Lower lobe of right lung (tissue), 2 donors: ENCODE data around the gene CLHC1. TPM values are rescaled to one million over a fixed set of nuclear protein-coding genes. Genes with fewer than 3 reads are reported as not detected.
A peak's percentile ranks its signal among the peaks of the same experiment; 100 is the strongest.

Experiments used
- ATAC-seq, 2 donors: fragments of 200-7000 bp; cut with Tn5 transposase; one replicate each; pipeline ENCODE4 v1.9.1; 2020 to 2022; ENCODE audit warnings: mild to moderate bottlenecking in 2 of 2, moderate library complexity in 2 of 2
- DNase-seq: peaks from one replicate; pipeline ENCODE4 v3.0.0-alpha.2; 2020
- H3K27ac ChIP-seq: fragments of 200-600 bp; one replicate; pipeline ENCODE4 v1.8.0; 2022
- H3K27me3 ChIP-seq: fragments of 200-600 bp; one replicate; pipeline ENCODE4 v1.8.0; 2022; ENCODE audit warnings: low read depth
- H3K36me3 ChIP-seq: fragments of 200-600 bp; one replicate; pipeline ENCODE4 v1.8.0; 2022; ENCODE audit warnings: mild to moderate bottlenecking
- H3K4me1 ChIP-seq: fragments of 200-600 bp; one replicate; pipeline ENCODE4 v1.8.0; 2022
- H3K4me3 ChIP-seq: fragments of 200-600 bp; one replicate; pipeline ENCODE4 v1.8.0; 2022; ENCODE audit warnings: mild to moderate bottlenecking
- H3K9me3 ChIP-seq: fragments of 200-600 bp; one replicate; pipeline ENCODE4 v1.8.0; 2022
- intact Hi-C: fragments of 100-400 bp; cut with DNase I; formaldehyde crosslinking; loops from one replicate; pipeline ENCODE4 v1.11.0; 2022
- total RNA-seq: library from RNA; stranded (reverse); fragmentation: NEBNext Ultra II Directional; extraction: Animal tissue kit (Norgen Biotek cat#: 25700); gene quantifications from one replicate; pipeline ENCODE4 v1.2.1, GENCODE V29; 2021
- TF ChIP-seq, protein P1 (sequence below): fragments of 200-600 bp; IDR thresholded peaks from one replicate; pipeline ENCODE4 v1.8.0; 2022; ENCODE audit warnings: antibody characterized with exemption, mild to moderate bottlenecking
- donor health status: DM: no; HTN: yes; CAD: no; lungs with severe emphysema.

The CLHC1 gene
- total RNA-seq, 1 donor from 2014 or later: 15.2 TPM

DNA sequence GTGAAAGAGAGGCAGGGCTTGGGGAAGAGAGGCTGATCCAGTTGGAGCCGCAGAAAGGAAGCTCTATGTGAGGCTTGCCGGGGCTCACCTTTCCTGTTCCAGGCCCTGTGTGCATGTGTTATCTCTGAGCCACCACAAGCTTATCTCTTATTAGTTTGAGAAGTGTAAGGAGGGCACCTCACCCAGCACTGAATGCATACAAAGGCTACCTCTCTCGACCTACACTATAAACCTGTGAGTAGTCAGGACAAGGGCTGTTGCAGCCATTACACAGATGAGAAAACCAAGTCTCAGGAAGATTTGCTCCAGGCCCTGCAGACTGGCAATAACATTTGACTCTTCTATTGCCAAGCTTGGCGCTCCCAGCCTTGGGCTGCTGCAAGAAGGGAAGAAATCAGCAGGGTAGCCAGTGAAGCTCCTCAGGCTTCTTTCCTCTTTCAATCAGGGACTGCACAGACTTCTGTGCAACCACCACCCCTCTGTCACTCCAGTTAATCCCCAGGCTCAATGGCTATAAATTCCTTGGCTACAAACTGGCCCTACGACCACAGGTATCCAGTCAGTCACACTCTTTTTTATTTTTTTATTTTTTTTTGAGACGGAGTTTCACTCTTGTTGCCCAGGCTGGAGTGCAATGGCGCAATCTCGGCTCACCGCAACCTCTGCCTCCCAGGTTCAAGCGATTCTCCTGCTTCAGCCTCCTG, 73.8 kb downstream of the CLHC1 start:
- Histone ChIP-seq H3K4me1 (peaks cover 100% of the 10 kb centered on the region), H3K36me3 (no peaks in the 10 kb centered on the region), H3K27me3 (no peaks in the 10 kb centered on the region), H3K27ac (peak overlapping the region; percentile 34), H3K9me3 (no peaks in the 10 kb centered on the region), H3K4me3 (no peak overlapping the region)
- intact Hi-C loops: no loop called here
- TF ChIP-seq, protein P1, sequence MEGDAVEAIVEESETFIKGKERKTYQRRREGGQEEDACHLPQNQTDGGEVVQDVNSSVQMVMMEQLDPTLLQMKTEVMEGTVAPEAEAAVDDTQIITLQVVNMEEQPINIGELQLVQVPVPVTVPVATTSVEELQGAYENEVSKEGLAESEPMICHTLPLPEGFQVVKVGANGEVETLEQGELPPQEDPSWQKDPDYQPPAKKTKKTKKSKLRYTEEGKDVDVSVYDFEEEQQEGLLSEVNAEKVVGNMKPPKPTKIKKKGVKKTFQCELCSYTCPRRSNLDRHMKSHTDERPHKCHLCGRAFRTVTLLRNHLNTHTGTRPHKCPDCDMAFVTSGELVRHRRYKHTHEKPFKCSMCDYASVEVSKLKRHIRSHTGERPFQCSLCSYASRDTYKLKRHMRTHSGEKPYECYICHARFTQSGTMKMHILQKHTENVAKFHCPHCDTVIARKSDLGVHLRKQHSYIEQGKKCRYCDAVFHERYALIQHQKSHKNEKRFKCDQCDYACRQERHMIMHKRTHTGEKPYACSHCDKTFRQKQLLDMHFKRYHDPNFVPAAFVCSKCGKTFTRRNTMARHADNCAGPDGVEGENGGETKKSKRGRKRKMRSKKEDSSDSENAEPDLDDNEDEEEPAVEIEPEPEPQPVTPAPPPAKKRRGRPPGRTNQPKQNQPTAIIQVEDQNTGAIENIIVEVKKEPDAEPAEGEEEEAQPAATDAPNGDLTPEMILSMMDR: no peak
- no peak for DNase-seq
- no peak for ATAC-seq

DNA sequence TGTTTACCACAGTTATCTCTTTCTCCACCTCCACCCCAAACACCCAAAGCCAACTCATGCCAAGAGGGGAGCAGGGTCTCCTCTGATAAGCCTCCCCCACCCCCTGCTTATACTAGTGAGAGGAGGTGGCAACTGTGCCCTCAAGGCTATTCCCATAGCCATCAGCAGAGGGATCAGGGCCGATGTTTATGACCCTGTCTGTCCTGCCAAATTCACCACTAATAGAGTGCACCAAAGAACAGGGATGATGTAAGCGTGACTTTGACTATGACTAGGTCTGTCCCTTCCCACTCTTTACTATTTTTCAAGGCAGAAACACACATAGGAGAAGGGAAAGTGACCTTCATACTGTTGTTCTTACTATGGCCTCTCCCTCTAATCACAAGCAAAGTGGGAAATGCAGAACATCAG, 74.6 kb downstream of the CLHC1 start:
- Histone ChIP-seq H3K9me3 (no peaks in the 10 kb centered on the region), H3K27me3 (no peaks in the 10 kb centered on the region), H3K27ac (peak overlapping the region; percentile 34)

DNA sequence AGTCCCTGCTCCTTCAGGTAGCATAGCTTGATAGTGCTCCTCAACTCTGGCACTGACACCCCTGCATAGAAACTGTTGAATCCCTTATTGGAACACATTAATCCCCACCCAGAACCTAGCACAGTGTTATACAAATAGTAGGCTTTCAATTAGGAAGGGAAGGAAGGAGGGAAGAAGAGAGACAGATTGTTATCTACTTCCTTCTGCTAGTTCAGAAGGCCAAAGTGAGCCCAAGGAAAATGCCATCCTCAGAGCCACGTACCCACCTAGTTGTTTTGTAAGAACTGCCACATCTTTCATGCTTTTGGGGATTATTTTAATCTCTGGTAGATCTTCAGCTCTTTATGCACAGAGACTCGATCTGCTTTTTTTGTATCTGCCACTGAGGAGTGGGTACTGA, 75.1 kb downstream of the CLHC1 start:
- intact Hi-C loops: no loop called here
- no peak for ATAC-seq

More for the DNA sequence above, 74.6 kb downstream of the CLHC1 start:
- ATAC-seq (no peak), DNase-seq (no peak)
- intact Hi-C loops: no loop called here
- no peaks in the 10 kb centered on the region for H3K36me3 ChIP-seq
- H3K4me3 ChIP-seq: no peak overlapping the region
- H3K4me1 ChIP-seq: peaks cover 100% of the 10 kb centered on the region
- TF ChIP-seq, protein P1: peak; percentile 12

DNA sequence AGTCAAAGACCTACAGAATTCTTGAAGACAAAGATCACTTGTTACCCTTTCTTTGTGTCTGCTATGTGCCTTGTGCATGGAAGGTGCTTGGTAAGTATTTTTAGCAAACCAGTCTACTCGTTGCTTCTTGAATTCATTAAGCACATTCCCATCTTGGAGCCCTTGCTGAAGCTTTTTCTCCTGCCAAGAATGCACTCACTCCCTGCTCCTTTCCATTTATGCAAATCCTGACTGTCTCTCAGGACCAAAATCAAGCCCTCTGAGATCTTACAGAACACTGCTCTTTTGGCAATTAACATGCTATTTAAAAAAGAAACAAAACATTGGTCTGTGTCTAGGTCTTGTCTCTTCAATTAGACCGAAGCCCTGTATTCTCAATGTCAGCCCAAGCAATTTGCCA, 75.8 kb downstream of the CLHC1 start:
- TF ChIP-seq, protein P1: no peak
- intact Hi-C loops: no loop called here
- H3K36me3 ChIP-seq: no peaks in the 10 kb centered on the region
- no peaks in the 10 kb centered on the region for H3K27me3 ChIP-seq
- DNase-seq (no peak), ATAC-seq (no peak)
- no peak overlapping the region for H3K27ac ChIP-seq
- H3K9me3 ChIP-seq: no peaks in the 10 kb centered on the region
- H3K4me1 ChIP-seq: peaks cover 100% of the 10 kb centered on the region
- no peak overlapping the region for H3K4me3 ChIP-seq

More for the DNA sequence above, 75.1 kb downstream of the CLHC1 start:
- Histone ChIP-seq H3K36me3 (no peaks in the 10 kb centered on the region), H3K4me1 (peaks cover 100% of the 10 kb centered on the region), H3K27me3 (no peaks in the 10 kb centered on the region), H3K4me3 (no peak overlapping the region), H3K9me3 (no peaks in the 10 kb centered on the region), H3K27ac (peak overlapping the region; percentile 34)
- TF ChIP-seq, protein P1: no peak
- no peak for DNase-seq

DNA sequence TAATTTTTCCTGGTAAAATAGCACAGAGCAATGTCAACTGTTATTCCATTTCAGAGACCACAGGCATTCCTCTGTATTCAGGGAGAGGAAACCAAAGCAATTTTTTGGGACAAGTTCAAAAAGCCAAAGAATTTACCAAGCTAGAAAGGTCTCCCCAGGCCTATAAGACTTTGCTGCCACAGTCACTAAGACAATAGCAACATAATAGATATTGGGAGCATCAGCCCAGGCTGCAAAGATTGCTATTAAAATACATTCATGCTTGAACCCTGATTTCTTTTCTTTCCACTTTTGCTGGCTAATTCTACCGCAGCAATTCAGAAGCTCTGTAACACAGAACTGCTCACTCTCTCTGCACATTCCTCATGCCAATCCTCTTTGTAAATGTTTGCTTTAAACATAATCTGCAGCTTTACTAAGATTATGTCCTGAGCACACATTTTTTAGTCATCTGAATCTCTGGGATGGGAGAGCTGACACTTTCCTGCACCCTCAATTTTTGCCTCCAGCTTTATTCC, 76.3 kb downstream of the CLHC1 start:
- Histone ChIP-seq H3K4me1 (peaks cover 99% of the 10 kb centered on the region), H3K36me3 (no peaks in the 10 kb centered on the region), H3K27me3 (no peaks in the 10 kb centered on the region), H3K9me3 (no peaks in the 10 kb centered on the region), H3K4me3 (no peak overlapping the region), H3K27ac (no peak overlapping the region)
- intact Hi-C loops: no loop called here
- no peak for DNase-seq
- ATAC-seq: no peak
- TF ChIP-seq, protein P1: no peak
